Kidney epithelial cell (primary cell): ENCODE measurements around the gene ROR2. TPM values are rescaled to one million over a fixed set of nuclear protein-coding genes. Genes with fewer than 3 reads are reported as not detected.

Experiments
- DNase-seq: peaks from one replicate; pipeline ENCODE4 v3.0.0-alpha.2; 2010; ENCODE audit warnings: low read depth
- H3K27me3 ChIP-seq: 2 replicates; pipeline ENCODE4 v1.6.0; 2011; ENCODE audit warnings: low read length; ENCODE audit not compliant: control insufficient read depth, insufficient read depth
- H3K36me3 ChIP-seq: 2 replicates; pipeline ENCODE4 v1.5.1; 2011; ENCODE audit warnings: low read length; ENCODE audit not compliant: control insufficient read depth, insufficient read depth
- H3K4me3 ChIP-seq: 2 replicates; pipeline ENCODE4 v1.5.1; 2011; ENCODE audit warnings: low read depth, mild to moderate bottlenecking, control low read depth, low read length
- CTCF ChIP-seq: IDR thresholded peaks from 2 replicates; pipeline ENCODE4 v1.5.1; 2011; ENCODE audit warnings: mild to moderate bottlenecking, moderate library complexity, low read length, control low read depth, inconsistent platforms; ENCODE audit not compliant: insufficient read depth, poor library complexity, severe bottlenecking
- total RNA-seq: library from RNA; depleted of rRNA; stranded (reverse); fragments of >200 nt; gene quantifications from 2 replicates; pipeline ENCODE4 v1.2.3, GENCODE V29; 2015

ROR2 gene
- total RNA-seq, 1 donor from 2014 or later: 1.2 TPM

DNA sequence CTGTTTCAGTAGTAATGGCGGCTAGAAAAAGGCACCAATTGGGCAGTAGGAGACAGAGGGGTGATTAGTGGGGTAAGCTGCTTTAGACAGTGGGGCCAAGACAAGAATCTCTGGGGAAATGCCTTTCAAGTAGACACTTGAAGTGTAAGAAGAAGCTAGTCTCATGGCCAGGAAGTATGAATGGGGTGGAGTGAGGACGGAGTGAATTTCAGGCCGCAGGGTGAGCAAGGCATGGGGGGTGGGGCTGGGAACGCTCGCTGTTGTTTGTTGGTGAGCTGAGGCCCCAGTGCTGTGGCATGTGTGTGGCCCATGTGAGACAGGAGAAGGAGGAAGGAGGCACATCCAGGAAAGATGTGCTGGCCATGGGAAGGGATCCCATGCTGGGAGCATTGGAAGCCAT is 377.2 kb downstream of the ROR2 start:
- H3K4me3 ChIP-seq: no peak overlapping the region
- H3K36me3 ChIP-seq: no peaks in the 10 kb centered on the region
- no peak for TF ChIP-seq CTCF
- H3K27me3 ChIP-seq: no peaks in the 10 kb centered on the region
- no peak for DNase-seq

DNA sequence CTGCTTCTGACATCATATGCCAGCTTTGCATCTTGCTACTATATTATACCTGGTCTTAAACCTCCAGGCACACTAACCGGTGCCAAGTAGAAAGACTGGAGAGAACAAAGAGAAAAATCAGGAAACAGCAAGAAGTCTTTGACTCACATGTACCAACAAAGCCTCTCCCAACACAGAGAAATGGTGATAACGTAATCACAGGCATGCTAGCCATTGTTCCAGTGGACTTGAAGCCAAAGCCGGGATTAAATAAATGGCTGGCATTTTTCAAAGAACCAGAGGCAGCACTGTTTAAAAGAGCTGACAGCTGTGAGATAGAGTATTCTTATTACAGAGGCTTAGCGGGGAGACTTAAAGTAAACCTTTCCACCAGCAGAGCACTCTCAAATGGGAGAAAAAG is 378.0 kb downstream of the ROR2 start:
- Histone ChIP-seq H3K4me3 (no peak overlapping the region), H3K27me3 (no peaks in the 10 kb centered on the region), H3K36me3 (no peaks in the 10 kb centered on the region)
- TF ChIP-seq CTCF: no peak
- DNase-seq: no peak

GRCh38 chr9:91571036-91571435 is 379.0 kb downstream of the ROR2 start:
- no peaks in the 10 kb centered on the region for H3K36me3 ChIP-seq
- no peak for TF ChIP-seq CTCF
- no peak for DNase-seq
- H3K4me3 ChIP-seq: no peak overlapping the region
- no peaks in the 10 kb centered on the region for H3K27me3 ChIP-seq

- TF ChIP-seq CTCF: no peak
- no peaks in the 10 kb centered on the region for H3K36me3 ChIP-seq
- H3K4me3 ChIP-seq: no peak overlapping the region
- H3K27me3 ChIP-seq: no peaks in the 10 kb centered on the region
- no peak for DNase-seq
These were observed 382.3 kb downstream of the ROR2 start for GRCh38 chr9:91567642-91568274.

DNA sequence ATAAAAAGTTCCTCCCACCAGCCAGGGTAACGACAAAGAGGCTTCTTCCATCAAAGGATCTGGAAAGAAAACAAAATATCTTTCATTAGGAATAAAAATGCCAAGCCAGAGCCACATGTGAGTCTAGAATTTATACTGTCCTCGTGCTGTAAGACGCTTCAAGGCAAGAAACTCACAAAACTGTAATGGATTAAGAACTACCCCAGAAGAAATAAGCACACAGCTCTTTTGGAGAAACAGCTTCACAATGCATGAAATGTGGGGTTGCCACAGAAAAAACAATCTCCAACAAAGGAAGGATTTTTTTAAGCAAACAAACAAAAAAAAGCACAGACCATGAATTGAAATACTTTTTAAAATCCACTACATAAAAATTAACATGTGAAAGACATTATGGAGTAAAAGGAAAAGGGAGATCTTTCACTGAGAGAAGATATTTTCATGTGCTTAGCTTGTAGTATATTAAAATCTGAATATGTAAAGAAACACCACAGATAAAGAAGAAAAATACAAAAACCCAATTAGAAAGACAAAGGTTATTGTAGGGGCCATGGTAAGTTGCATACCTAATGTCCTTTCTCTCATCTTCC is 385.9 kb downstream of the ROR2 start:
- no peaks in the 10 kb centered on the region for H3K27me3 ChIP-seq
- H3K4me3 ChIP-seq: no peak overlapping the region
- no peak for TF ChIP-seq CTCF
- no peaks in the 10 kb centered on the region for H3K36me3 ChIP-seq
- no peak for DNase-seq

DNA sequence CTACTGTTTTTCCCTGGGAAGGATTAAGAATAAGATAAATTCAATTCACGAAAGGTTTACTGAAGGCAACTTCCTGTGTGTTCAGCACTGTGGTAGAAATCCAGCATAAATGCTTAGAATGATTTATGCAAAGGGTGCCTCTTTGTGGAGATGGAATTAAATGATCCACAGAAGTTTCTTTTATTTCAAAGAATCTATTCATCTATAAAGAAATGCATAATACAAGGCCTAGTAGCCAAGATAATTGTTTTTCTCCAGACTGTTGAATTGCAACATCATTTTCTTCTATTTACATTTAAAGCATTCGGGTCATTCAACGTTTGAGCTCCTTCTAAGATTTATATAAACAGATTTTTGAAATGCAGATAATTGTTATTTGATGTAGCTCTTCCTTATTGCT is 387.6 kb downstream of the ROR2 start:
- Histone ChIP-seq H3K27me3 (no peaks in the 10 kb centered on the region), H3K4me3 (no peak overlapping the region), H3K36me3 (no peaks in the 10 kb centered on the region)
- DNase-seq: no peak
- TF ChIP-seq CTCF: no peak
